Endodermal cell (in vitro differentiated cells): ENCODE data around the gene SMIM1. TPM values are rescaled to one million over a fixed set of nuclear protein-coding genes. Genes with fewer than 3 reads are reported as not detected.
"Not testable (repeated sequence)": the region's sequence is repeated elsewhere in the genome, so short reads cannot be mapped to it uniquely, and the experiment has no call there.

ENCODE experiments used
- DNase-seq: peaks from one replicate; pipeline ENCODE4 v3.0.0-alpha.2; 2017
- H3K27ac ChIP-seq: 2 replicates; pipeline ENCODE4 v1.5.1; 2013; ENCODE audit warnings: mild to moderate bottlenecking, low read depth, low read length, moderate library complexity
- H3K27me3 ChIP-seq: 2 replicates; pipeline ENCODE4 v1.6.1; 2013; ENCODE audit warnings: mild to moderate bottlenecking, low read length, moderate library complexity; ENCODE audit not compliant: insufficient read depth, control insufficient read depth, poor library complexity, severe bottlenecking
- H3K36me3 ChIP-seq: 2 replicates; pipeline ENCODE4 v1.7.0; 2013; ENCODE audit warnings: mild to moderate bottlenecking, low read length, moderate library complexity; ENCODE audit not compliant: control insufficient read depth, insufficient read depth
- H3K4me1 ChIP-seq: one replicate; pipeline ENCODE4 v1.7.0; 2013; ENCODE audit warnings: low read length; ENCODE audit not compliant: control insufficient read depth, insufficient read depth
- H3K4me3 ChIP-seq: 2 replicates; pipeline ENCODE4 v1.5.1; 2013; ENCODE audit warnings: mild to moderate bottlenecking, low read length, moderate library complexity
- H3K9ac ChIP-seq: 2 replicates; pipeline ENCODE4 v1.6.1; 2013; ENCODE audit warnings: mild to moderate bottlenecking, low read length, moderate library complexity; ENCODE audit not compliant: poor library complexity, severe bottlenecking; ENCODE audit errors: extremely low read depth
- H3K9me3 ChIP-seq: 2 replicates; pipeline ENCODE4 v1.6.1; 2013; ENCODE audit warnings: mild to moderate bottlenecking, low read length, moderate library complexity; ENCODE audit not compliant: control insufficient read depth
- H3K27ac Mint-ChIP-seq: 2 replicates; pipeline ENCODE4 v1.8.0; 2020; ENCODE audit warnings: mixed read lengths
- H3K27me3 Mint-ChIP-seq: 2 replicates; pipeline ENCODE4 v1.8.0; 2021; ENCODE audit warnings: mild to moderate bottlenecking, mixed read lengths; ENCODE audit not compliant: insufficient read depth
- H3K36me3 Mint-ChIP-seq: 2 replicates; pipeline ENCODE4 v1.8.0; 2020; ENCODE audit warnings: low read depth, mixed read lengths
- H3K4me1 Mint-ChIP-seq: 2 replicates; pipeline ENCODE4 v1.8.0; 2020; ENCODE audit warnings: mixed read lengths
- H3K4me3 Mint-ChIP-seq: 2 replicates; pipeline ENCODE4 v1.8.0; 2020; ENCODE audit warnings: mild to moderate bottlenecking, moderate library complexity, mixed read lengths
- H3K9me3 Mint-ChIP-seq: 2 replicates; pipeline ENCODE4 v1.8.0; 2020; ENCODE audit warnings: mild to moderate bottlenecking, mixed read lengths
- WGBS, 2 experiments: methylation state at CpG; one replicate each; pipeline versions ENCODE4 v1.1.5 to v1.1.7; 2013; ENCODE audit warnings: missing lambda C conversion rate in 2 of 2, mixed read lengths in 1 of 2; ENCODE audit not compliant: insufficient coverage in 1 of 2, insufficient read length in 1 of 2; 5-methylcytosine and 5-hydroxymethylcytosine counted together
- total RNA-seq, 2 donors: library from RNA; stranded (reverse); fragmentation: NEBNext Ultra II Directional in 1 of 2; extraction: Animal tissue kit (Norgen Biotek cat#: 25700) in 1 of 2; gene quantifications; 2 replicates in 1 of 2; 3 replicates in 1 of 2; pipeline ENCODE4 v1.2.1, GENCODE V29; 2021
- TF ChIP-seq, protein P1 (sequence below): fragments of 200-600 bp; sonication (generic); conservative IDR thresholded peaks from 2 replicates; pipeline ENCODE4 v1.5.0; 2021; ENCODE audit warnings: antibody characterized with exemption, mild to moderate bottlenecking

SMIM1 gene
- total RNA-seq, 2 donors from 2014 or later = 11.1 to 15.0 TPM

GRCh38 chr1:3809680-3810079, 37.1 kb downstream of the SMIM1 start:
- Histone ChIP-seq H3K9ac (no peak overlapping the region), H3K9me3 (peaks cover 14% of the 10 kb centered on the region), H3K27me3 (no peaks in the 10 kb centered on the region), H3K4me3 (no peak overlapping the region), H3K4me1 (no peaks in the 10 kb centered on the region), H3K36me3 (no peaks in the 10 kb centered on the region), H3K27ac (no peak overlapping the region)
- Mint-ChIP-seq H3K4me3 (no peak overlapping the region), H3K9me3 (peaks cover 53% of the 10 kb centered on the region), H3K27ac (no peak overlapping the region), H3K27me3 (peaks cover 5% of the 10 kb centered on the region), H3K4me1 (no peaks in the 10 kb centered on the region), H3K36me3 (peaks cover 5% of the 10 kb centered on the region)
- no peak for DNase-seq
- 82 to 83% methylated on average over 7 of the region's 7 CpGs for WGBS, 2 experiments
- TF ChIP-seq, protein P1, sequence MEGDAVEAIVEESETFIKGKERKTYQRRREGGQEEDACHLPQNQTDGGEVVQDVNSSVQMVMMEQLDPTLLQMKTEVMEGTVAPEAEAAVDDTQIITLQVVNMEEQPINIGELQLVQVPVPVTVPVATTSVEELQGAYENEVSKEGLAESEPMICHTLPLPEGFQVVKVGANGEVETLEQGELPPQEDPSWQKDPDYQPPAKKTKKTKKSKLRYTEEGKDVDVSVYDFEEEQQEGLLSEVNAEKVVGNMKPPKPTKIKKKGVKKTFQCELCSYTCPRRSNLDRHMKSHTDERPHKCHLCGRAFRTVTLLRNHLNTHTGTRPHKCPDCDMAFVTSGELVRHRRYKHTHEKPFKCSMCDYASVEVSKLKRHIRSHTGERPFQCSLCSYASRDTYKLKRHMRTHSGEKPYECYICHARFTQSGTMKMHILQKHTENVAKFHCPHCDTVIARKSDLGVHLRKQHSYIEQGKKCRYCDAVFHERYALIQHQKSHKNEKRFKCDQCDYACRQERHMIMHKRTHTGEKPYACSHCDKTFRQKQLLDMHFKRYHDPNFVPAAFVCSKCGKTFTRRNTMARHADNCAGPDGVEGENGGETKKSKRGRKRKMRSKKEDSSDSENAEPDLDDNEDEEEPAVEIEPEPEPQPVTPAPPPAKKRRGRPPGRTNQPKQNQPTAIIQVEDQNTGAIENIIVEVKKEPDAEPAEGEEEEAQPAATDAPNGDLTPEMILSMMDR = no peak

- not testable (repeated sequence) for H3K27ac Mint-ChIP-seq, H3K4me3 ChIP-seq, H3K9ac ChIP-seq, H3K27me3 ChIP-seq, H3K4me3 Mint-ChIP-seq, H3K27me3 Mint-ChIP-seq, H3K4me1 Mint-ChIP-seq, H3K4me1 ChIP-seq, H3K27ac ChIP-seq, DNase-seq, H3K36me3 ChIP-seq
- H3K9me3 ChIP-seq = peaks cover 14% of the 10 kb centered on the region
- H3K36me3 Mint-ChIP-seq = peaks cover 10% of the 10 kb centered on the region
- H3K9me3 Mint-ChIP-seq = peaks cover 47% of the 10 kb centered on the region
- WGBS, 2 experiments = 89 to 93% methylated on average over 5 to 9 of the region's 9 CpGs
Observed at GRCh38 chr1:3810149-3810761, 37.7 kb downstream of the SMIM1 start.

- Mint-ChIP-seq H3K27ac (no peak overlapping the region), H3K27me3 (no peaks in the 10 kb centered on the region), H3K9me3 (peaks cover 34% of the 10 kb centered on the region), H3K4me3 (no peak overlapping the region), H3K36me3 (peaks cover 16% of the 10 kb centered on the region), H3K4me1 (no peaks in the 10 kb centered on the region)
- 33 to 73% methylated on average over 1 to 2 of the region's 2 CpGs for WGBS, 2 experiments
- TF ChIP-seq, protein P1 = no peak
- no peak overlapping the region for H3K9ac ChIP-seq
- no peak overlapping the region for H3K4me3 ChIP-seq
- H3K27me3 ChIP-seq = no peaks in the 10 kb centered on the region
- no peaks in the 10 kb centered on the region for H3K36me3 ChIP-seq
- H3K4me1 ChIP-seq = no peaks in the 10 kb centered on the region
- DNase-seq = no peak
- peaks cover 14% of the 10 kb centered on the region for H3K9me3 ChIP-seq
- no peak overlapping the region for H3K27ac ChIP-seq
Observed at GRCh38 chr1:3811595-3811911, 39.0 kb downstream of the SMIM1 start.

- 93% methylated on average over 2 of the region's 2 CpGs; no CpG with 5 or more reads in 1 of the 2 experiments for WGBS, 2 experiments
- H3K36me3 Mint-ChIP-seq = peaks cover 19% of the 10 kb centered on the region
- no peaks in the 10 kb centered on the region for H3K4me1 Mint-ChIP-seq
- H3K27ac Mint-ChIP-seq = no peak overlapping the region
- Histone ChIP-seq H3K9me3 (no peaks in the 10 kb centered on the region), H3K9ac (no peak overlapping the region), H3K36me3 (peaks cover 3% of the 10 kb centered on the region), H3K27me3 (no peaks in the 10 kb centered on the region), H3K4me3 (no peak overlapping the region), H3K27ac (no peak overlapping the region), H3K4me1 (no peaks in the 10 kb centered on the region)
- no peak overlapping the region for H3K4me3 Mint-ChIP-seq
- peaks cover 14% of the 10 kb centered on the region for H3K9me3 Mint-ChIP-seq
- DNase-seq = no peak
- no peaks in the 10 kb centered on the region for H3K27me3 Mint-ChIP-seq
- TF ChIP-seq, protein P1 = no peak
Observed at GRCh38 chr1:3814065-3814464, 41.5 kb downstream of the SMIM1 start.
